GM23338 (cell line): ENCODE data around the gene FAM136A. TPM values are rescaled to one million over a fixed set of nuclear protein-coding genes. Genes with fewer than 3 reads are reported as not detected.

Source experiments
- ATAC-seq: fragments of 200-7000 bp; cut with Tn5 transposase; 3 replicates; pipeline ENCODE4 v1.9.1; 2020
- DNase-seq: peaks from one replicate; pipeline ENCODE4 v3.0.0-alpha.2; 2015; ENCODE audit warnings: low spot score
- H2AFZ ChIP-seq: fragments of 200-600 bp; sonication (generic); 2 replicates; pipeline ENCODE4 v1.8.0; 2016; ENCODE audit warnings: antibody characterized with exemption, mild to moderate bottlenecking, moderate library complexity
- H3F3A ChIP-seq: fragments of 200-600 bp; sonication (generic); replicated peaks from 2 replicates; pipeline ENCODE4 v1.8.0; 2017; ENCODE audit warnings: antibody characterized with exemption, mixed run types, low read depth
- H3K27ac ChIP-seq: fragments of 200-600 bp; sonication (generic); 2 replicates; pipeline ENCODE4 v1.6.1; 2016; ENCODE audit warnings: low read depth
- H3K27me3 ChIP-seq: fragments of 200-600 bp; sonication (generic); 2 replicates; pipeline ENCODE4 v1.8.0; 2016; ENCODE audit warnings: mild to moderate bottlenecking, mixed run types, moderate library complexity; ENCODE audit not compliant: insufficient read depth
- H3K36me3 ChIP-seq: fragments of 200-600 bp; sonication (generic); 2 replicates; pipeline ENCODE4 v1.8.0; 2016; ENCODE audit warnings: mild to moderate bottlenecking; ENCODE audit not compliant: insufficient read depth
- H3K4me1 ChIP-seq: fragments of 200-600 bp; sonication (generic); 2 replicates; pipeline ENCODE4 v1.8.0; 2016; ENCODE audit warnings: mild to moderate bottlenecking, moderate library complexity; ENCODE audit not compliant: insufficient read depth
- H3K4me2 ChIP-seq: fragments of 200-600 bp; sonication (generic); 2 replicates; pipeline ENCODE4 v1.7.1; 2017; ENCODE audit warnings: mixed run types
- H3K4me3 ChIP-seq: fragments of 200-600 bp; sonication (generic); 2 replicates; pipeline ENCODE4 v1.6.1; 2016; ENCODE audit warnings: mixed run types
- H3K79me2 ChIP-seq: fragments of 200-600 bp; sonication (generic); replicated peaks from 2 replicates; pipeline ENCODE4 v1.8.0; 2017; ENCODE audit warnings: mild to moderate bottlenecking; ENCODE audit not compliant: insufficient read depth
- H3K9me2 ChIP-seq: fragments of 200-600 bp; sonication (generic); 2 replicates; pipeline ENCODE4 v1.8.0; 2017; ENCODE audit not compliant: insufficient read depth
- H4K20me1 ChIP-seq: fragments of 200-600 bp; sonication (generic); replicated peaks from 2 replicates; pipeline ENCODE4 v1.8.0; 2017; ENCODE audit warnings: mild to moderate bottlenecking; ENCODE audit not compliant: insufficient read depth
- H3K27ac Mint-ChIP-seq: 2 replicates; pipeline ENCODE4 v1.8.0; 2020; ENCODE audit warnings: inconsistent platforms, mild to moderate bottlenecking, moderate library complexity, mixed read lengths
- H3K27me3 Mint-ChIP-seq: 3 replicates; pipeline ENCODE4 v1.8.0; 2022; ENCODE audit warnings: low read depth, mild to moderate bottlenecking, moderate library complexity, mixed read lengths, inconsistent platforms; ENCODE audit not compliant: insufficient read depth, poor library complexity
- H3K36me3 Mint-ChIP-seq: 3 replicates; pipeline ENCODE4 v1.8.0; 2021; ENCODE audit warnings: low read depth, mild to moderate bottlenecking, inconsistent platforms, moderate library complexity, mixed read lengths
- H3K4me1 Mint-ChIP-seq: 3 replicates; pipeline ENCODE4 v1.8.0; 2020; ENCODE audit warnings: mild to moderate bottlenecking, inconsistent platforms, mixed read lengths
- H3K4me3 Mint-ChIP-seq: 3 replicates; pipeline ENCODE4 v1.8.0; 2021; ENCODE audit warnings: moderate library complexity, mild to moderate bottlenecking, inconsistent platforms, mixed read lengths
- H3K9me3 Mint-ChIP-seq: 3 replicates; pipeline ENCODE4 v1.8.0; 2020; ENCODE audit warnings: moderate library complexity, mild to moderate bottlenecking, inconsistent platforms, mixed read lengths
- EZH2 ChIP-seq: fragments of 200-600 bp; sonication (generic); IDR thresholded peaks from one replicate; pipeline ENCODE4 v1.8.0; 2017; ENCODE audit warnings: antibody characterized with exemption, mild to moderate bottlenecking, low read depth; ENCODE audit not compliant: unreplicated experiment
- JUNB ChIP-seq: IDR thresholded peaks from one replicate; pipeline ENCODE4 v1.6.1; 2016; ENCODE audit warnings: antibody characterized with exemption; ENCODE audit not compliant: unreplicated experiment
- NANOG ChIP-seq: IDR thresholded peaks from 2 replicates; pipeline ENCODE4 v1.6.1; 2016; ENCODE audit warnings: antibody characterized with exemption, borderline replicate concordance
- POLR2AphosphoS5 ChIP-seq: IDR thresholded peaks from 2 replicates; pipeline ENCODE4 v1.6.1; 2016; ENCODE audit warnings: antibody characterized with exemption, low read depth
- polyA plus RNA-seq: library from polyadenylated mRNA; unstranded; fragments of >200 nt; fragmentation: Nextera tagmentation; extraction: Ambion mirVana; gene quantifications from 2 replicates; pipeline ENCODE4 v1.2.1, GENCODE V29; 2016
- total RNA-seq: library from RNA; depleted of rRNA; stranded (reverse); fragments of >200 nt; shearing (Covaris generic); gene quantifications from 2 replicates; pipeline ENCODE4 v1.2.3, GENCODE V29; 2014
- TF ChIP-seq, protein P1 (sequence below): fragments of 250-450 bp; sonication (Bioruptor Pico); IDR thresholded peaks from 2 replicates; pipeline ENCODE4 v1.5.0; 2020; ENCODE audit warnings: mild to moderate bottlenecking, moderate library complexity
- TF ChIP-seq, protein P2 (sequence below), 2 experiments: fragments of 200-600 bp in 1 of 2; sonication (generic) in 1 of 2; conservative IDR thresholded peaks; 2 replicates each; pipeline versions ENCODE4 v1.5.1 to v1.6.1; 2016 to 2017; ENCODE audit warnings: antibody characterized with exemption in 2 of 2, low read depth in 2 of 2, mild to moderate bottlenecking in 2 of 2, moderate library complexity in 1 of 2

Gene FAM136A
- total and polyA plus RNA-seq, 2 experiments from 2014 or later = 115 to 150 TPM

- Histone ChIP-seq H3K4me3 (no peak overlapping the region), H3K27ac (no peak overlapping the region), H3K9me2 (no peaks in the 10 kb centered on the region), H2AFZ (no peak overlapping the region), H3F3A (peaks cover 15% of the 10 kb centered on the region), H3K27me3 (no peaks in the 10 kb centered on the region), H3K4me1 (no peaks in the 10 kb centered on the region), H3K79me2 (peaks cover 18% of the 10 kb centered on the region), H3K4me2 (no peak overlapping the region), H3K36me3 (peaks cover 51% of the 10 kb centered on the region), H4K20me1 (peaks cover 18% of the 10 kb centered on the region)
- no peak overlapping the region for H3K4me3 Mint-ChIP-seq
- peaks cover 69% of the 10 kb centered on the region for H3K36me3 Mint-ChIP-seq
- H3K9me3 Mint-ChIP-seq = no peaks in the 10 kb centered on the region
- H3K27me3 Mint-ChIP-seq = no peaks in the 10 kb centered on the region
- H3K27ac Mint-ChIP-seq = no peak overlapping the region
- H3K4me1 Mint-ChIP-seq = no peaks in the 10 kb centered on the region
- DNase-seq (no peak), ATAC-seq (no peak)
- TF ChIP-seq, protein P1, sequence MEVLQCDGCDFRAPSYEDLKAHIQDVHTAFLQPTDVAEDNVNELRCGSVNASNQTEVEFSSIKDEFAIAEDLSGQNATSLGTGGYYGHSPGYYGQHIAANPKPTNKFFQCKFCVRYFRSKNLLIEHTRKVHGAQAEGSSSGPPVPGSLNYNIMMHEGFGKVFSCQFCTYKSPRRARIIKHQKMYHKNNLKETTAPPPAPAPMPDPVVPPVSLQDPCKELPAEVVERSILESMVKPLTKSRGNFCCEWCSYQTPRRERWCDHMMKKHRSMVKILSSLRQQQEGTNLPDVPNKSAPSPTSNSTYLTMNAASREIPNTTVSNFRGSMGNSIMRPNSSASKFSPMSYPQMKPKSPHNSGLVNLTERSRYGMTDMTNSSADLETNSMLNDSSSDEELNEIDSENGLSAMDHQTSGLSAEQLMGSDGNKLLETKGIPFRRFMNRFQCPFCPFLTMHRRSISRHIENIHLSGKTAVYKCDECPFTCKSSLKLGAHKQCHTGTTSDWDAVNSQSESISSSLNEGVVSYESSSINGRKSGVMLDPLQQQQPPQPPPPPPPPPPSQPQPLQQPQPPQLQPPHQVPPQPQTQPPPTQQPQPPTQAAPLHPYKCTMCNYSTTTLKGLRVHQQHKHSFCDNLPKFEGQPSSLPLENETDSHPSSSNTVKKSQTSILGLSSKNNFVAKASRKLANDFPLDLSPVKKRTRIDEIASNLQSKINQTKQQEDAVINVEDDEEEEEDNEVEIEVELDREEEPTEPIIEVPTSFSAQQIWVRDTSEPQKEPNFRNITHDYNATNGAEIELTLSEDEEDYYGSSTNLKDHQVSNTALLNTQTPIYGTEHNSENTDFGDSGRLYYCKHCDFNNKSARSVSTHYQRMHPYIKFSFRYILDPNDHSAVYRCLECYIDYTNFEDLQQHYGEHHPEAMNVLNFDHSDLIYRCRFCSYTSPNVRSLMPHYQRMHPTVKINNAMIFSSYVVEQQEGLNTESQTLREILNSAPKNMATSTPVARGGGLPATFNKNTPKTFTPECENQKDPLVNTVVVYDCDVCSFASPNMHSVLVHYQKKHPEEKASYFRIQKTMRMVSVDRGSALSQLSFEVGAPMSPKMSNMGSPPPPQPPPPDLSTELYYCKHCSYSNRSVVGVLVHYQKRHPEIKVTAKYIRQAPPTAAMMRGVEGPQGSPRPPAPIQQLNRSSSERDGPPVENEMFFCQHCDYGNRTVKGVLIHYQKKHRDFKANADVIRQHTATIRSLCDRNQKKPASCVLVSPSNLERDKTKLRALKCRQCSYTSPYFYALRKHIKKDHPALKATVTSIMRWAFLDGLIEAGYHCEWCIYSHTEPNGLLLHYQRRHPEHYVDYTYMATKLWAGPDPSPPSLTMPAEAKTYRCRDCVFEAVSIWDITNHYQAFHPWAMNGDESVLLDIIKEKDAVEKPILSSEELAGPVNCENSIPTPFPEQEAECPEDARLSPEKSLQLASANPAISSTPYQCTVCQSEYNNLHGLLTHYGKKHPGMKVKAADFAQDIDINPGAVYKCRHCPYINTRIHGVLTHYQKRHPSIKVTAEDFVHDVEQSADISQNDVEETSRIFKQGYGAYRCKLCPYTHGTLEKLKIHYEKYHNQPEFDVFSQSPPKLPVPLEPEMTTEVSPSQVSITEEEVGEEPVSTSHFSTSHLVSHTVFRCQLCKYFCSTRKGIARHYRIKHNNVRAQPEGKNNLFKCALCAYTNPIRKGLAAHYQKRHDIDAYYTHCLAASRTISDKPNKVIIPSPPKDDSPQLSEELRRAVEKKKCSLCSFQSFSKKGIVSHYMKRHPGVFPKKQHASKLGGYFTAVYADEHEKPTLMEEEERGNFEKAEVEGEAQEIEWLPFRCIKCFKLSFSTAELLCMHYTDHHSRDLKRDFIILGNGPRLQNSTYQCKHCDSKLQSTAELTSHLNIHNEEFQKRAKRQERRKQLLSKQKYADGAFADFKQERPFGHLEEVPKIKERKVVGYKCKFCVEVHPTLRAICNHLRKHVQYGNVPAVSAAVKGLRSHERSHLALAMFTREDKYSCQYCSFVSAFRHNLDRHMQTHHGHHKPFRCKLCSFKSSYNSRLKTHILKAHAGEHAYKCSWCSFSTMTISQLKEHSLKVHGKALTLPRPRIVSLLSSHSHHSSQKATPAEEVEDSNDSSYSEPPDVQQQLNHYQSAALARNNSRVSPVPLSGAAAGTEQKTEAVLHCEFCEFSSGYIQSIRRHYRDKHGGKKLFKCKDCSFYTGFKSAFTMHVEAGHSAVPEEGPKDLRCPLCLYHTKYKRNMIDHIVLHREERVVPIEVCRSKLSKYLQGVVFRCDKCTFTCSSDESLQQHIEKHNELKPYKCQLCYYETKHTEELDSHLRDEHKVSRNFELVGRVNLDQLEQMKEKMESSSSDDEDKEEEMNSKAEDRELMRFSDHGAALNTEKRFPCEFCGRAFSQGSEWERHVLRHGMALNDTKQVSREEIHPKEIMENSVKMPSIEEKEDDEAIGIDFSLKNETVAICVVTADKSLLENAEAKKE (CRISPR knock-in tag) = no peak
- TF ChIP-seq, protein P2, sequence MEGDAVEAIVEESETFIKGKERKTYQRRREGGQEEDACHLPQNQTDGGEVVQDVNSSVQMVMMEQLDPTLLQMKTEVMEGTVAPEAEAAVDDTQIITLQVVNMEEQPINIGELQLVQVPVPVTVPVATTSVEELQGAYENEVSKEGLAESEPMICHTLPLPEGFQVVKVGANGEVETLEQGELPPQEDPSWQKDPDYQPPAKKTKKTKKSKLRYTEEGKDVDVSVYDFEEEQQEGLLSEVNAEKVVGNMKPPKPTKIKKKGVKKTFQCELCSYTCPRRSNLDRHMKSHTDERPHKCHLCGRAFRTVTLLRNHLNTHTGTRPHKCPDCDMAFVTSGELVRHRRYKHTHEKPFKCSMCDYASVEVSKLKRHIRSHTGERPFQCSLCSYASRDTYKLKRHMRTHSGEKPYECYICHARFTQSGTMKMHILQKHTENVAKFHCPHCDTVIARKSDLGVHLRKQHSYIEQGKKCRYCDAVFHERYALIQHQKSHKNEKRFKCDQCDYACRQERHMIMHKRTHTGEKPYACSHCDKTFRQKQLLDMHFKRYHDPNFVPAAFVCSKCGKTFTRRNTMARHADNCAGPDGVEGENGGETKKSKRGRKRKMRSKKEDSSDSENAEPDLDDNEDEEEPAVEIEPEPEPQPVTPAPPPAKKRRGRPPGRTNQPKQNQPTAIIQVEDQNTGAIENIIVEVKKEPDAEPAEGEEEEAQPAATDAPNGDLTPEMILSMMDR (conservative IDR thresholded peaks at IDR 0.05; ENCODE audit: low read depth in 2 of 2) = no peak
- TF ChIP-seq EZH2 (no peak), NANOG (no peak), JUNB (no peak), POLR2AphosphoS5 (no peak)
These were observed 21.5 kb downstream of the FAM136A start for GRCh38 chr2:70280242-70280798.
